Lung (tissue), 12 donors: Measurements from ENCODE around the gene TSPAN14. TPM values are rescaled to one million over a fixed set of nuclear protein-coding genes. Genes with fewer than 3 reads are reported as not detected.

Experiments used
- ATAC-seq: fragments of 200-7000 bp; cut with Tn5 transposase; one replicate; pipeline ENCODE4 v1.9.1; 2020; ENCODE audit warnings: moderate number of reproducible peaks; ENCODE audit not compliant: insufficient read depth, low FRiP score
- DNase-seq, 3 donors: peaks; one replicate each; pipeline ENCODE4 v3.0.0-alpha.2; 2013 to 2017
- H3K27ac ChIP-seq, 2 donors: one replicate each; pipeline ENCODE4 v1.5.1; 2013; ENCODE audit warnings: mild to moderate bottlenecking in 2 of 2, moderate library complexity in 2 of 2, control low read depth in 1 of 2, inconsistent platforms in 1 of 2, low read depth in 1 of 2, low read length in 1 of 2
- H3K27me3 ChIP-seq, 3 donors: one replicate each; pipeline ENCODE4 v1.5.1; 2013; ENCODE audit warnings: low read length in 2 of 3; ENCODE audit not compliant: control insufficient read depth in 3 of 3, insufficient read depth in 3 of 3
- H3K36me3 ChIP-seq, 4 donors: one replicate each; pipeline ENCODE4 v1.5.1; 2013; ENCODE audit warnings: low read length in 4 of 4, mild to moderate bottlenecking in 1 of 4, moderate library complexity in 1 of 4; ENCODE audit not compliant: control insufficient read depth in 4 of 4, insufficient read depth in 4 of 4
- H3K4me1 ChIP-seq, 5 donors: one replicate each; pipeline ENCODE4 v1.5.1; 2013; ENCODE audit warnings: low read length in 5 of 5, mild to moderate bottlenecking in 2 of 5, moderate library complexity in 1 of 5; ENCODE audit not compliant: control insufficient read depth in 5 of 5, insufficient read depth in 5 of 5
- H3K4me3 ChIP-seq: one replicate; pipeline ENCODE4 v1.5.1; 2013; ENCODE audit warnings: mild to moderate bottlenecking, control low read depth, moderate library complexity
- H3K9ac ChIP-seq, 2 donors: one replicate each; pipeline ENCODE4 v1.5.1; 2013; ENCODE audit warnings: low read length in 2 of 2, control low read depth in 1 of 2; ENCODE audit not compliant: insufficient read depth in 1 of 2
- H3K9me3 ChIP-seq, 4 donors: one replicate each; pipeline ENCODE4 v1.5.1; 2013; ENCODE audit warnings: low read length in 3 of 4, mild to moderate bottlenecking in 1 of 4, moderate library complexity in 1 of 4; ENCODE audit not compliant: control insufficient read depth in 4 of 4, insufficient read depth in 3 of 4
- WGBS, 2 donors: extraction: QIAGEN DNeasy Blood & Tissue Kit; methylation state at CpG; one replicate each; pipeline ENCODE4 v1.1.7; 2013; 5-methylcytosine and 5-hydroxymethylcytosine counted together
- polyA plus RNA-seq, 2 donors: library from polyadenylated mRNA; stranded (reverse); fragments of 200-250 nt; gene quantifications; one replicate each; pipeline ENCODE4 v1.2.1, GENCODE V29; 2013
- total RNA-seq, 2 donors: library from RNA; depleted of rRNA in 1 of 2; stranded (reverse); fragments of >200 nt in 1 of 2; gene quantifications; one replicate each; pipeline ENCODE4 v1.2.1, GENCODE V29; 2014 to 2021
- TF ChIP-seq, protein P1 (sequence below): IDR thresholded peaks from 2 replicates; pipeline ENCODE4 v1.5.1; 2012; ENCODE audit warnings: mild to moderate bottlenecking; ENCODE audit errors: control extremely low read depth, extremely low read depth
- donor health status: control.
- donor health status: control.
- donor health status: Bipolar disorder and iron deficiency.
- donor health status: healthy.
- donor health status: DM: yes; HTN: yes; CAD: no.

TSPAN14 gene
- total and polyA plus RNA-seq, 4 donors, result 40.9 to 187 (median 116) TPM

DNA sequence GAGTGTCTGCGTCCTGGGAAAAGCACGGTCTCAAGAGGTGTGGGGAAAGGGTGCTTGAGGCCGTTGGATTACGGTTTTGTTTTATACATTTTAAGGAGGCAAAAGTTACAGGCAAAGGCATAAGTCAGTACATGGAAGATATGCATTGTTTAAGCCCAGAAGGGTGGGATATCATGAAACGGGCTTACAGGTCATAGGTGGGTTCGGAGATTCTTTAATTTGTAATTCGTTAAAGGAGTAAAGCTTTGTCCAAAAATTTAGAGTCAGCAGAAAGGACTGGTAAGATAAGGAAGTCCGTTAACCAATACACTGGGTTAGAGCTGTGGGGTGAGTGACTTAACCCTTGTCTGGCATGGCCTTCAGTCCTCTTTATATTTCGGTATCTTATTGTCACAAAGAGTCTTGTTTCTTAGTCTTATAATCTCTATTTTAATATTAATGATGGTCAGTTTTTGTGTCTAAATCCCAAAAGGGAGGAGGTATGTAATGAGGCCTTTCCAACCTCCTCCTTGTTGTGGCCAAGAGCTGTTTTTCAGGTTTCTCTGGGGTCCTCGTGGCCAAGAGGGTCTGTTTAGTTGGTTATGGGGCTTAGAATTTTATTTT lies 12.7 kb downstream of the TSPAN14 start:
- Histone ChIP-seq H3K36me3 (peaks cover 0 to 17% (median 2%) of the 10 kb centered on the region in 4 donors), H3K9ac (no peak overlapping the region), H3K4me1 (peaks cover 23 to 66% (median 48%) of the 10 kb centered on the region in 5 donors), H3K27me3 (no peaks in the 10 kb centered on the region), H3K9me3 (no peaks in the 10 kb centered on the region), H3K27ac (peak overlapping the region; percentile 78 to 84), H3K4me3 (no peak overlapping the region)
- ATAC-seq, result no peak
- no peak for DNase-seq
- TF ChIP-seq, protein P1, sequence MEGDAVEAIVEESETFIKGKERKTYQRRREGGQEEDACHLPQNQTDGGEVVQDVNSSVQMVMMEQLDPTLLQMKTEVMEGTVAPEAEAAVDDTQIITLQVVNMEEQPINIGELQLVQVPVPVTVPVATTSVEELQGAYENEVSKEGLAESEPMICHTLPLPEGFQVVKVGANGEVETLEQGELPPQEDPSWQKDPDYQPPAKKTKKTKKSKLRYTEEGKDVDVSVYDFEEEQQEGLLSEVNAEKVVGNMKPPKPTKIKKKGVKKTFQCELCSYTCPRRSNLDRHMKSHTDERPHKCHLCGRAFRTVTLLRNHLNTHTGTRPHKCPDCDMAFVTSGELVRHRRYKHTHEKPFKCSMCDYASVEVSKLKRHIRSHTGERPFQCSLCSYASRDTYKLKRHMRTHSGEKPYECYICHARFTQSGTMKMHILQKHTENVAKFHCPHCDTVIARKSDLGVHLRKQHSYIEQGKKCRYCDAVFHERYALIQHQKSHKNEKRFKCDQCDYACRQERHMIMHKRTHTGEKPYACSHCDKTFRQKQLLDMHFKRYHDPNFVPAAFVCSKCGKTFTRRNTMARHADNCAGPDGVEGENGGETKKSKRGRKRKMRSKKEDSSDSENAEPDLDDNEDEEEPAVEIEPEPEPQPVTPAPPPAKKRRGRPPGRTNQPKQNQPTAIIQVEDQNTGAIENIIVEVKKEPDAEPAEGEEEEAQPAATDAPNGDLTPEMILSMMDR, result no peak
- 41 to 42% methylated on average over 10 of the region's 10 CpGs for WGBS, 2 donors

DNA sequence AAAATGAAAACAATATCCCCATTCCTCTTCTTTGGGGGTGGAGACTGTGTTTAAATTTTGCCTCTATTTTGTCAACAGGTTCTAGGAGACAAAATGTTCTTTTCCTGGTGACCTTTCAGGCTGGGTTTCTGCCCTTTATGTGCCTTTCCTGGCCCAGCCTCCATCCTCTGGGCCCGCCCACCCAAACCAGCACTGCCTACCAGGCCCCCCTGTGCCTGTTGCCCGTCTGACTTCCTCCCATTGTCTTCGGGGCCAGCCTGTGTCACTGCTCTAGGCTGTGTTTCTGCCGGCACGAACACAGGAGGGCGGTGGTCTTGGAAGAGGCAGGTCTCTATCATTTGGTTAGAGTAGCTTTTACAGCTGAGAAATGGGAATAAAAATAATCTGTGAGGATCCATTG lies 13.9 kb downstream of the TSPAN14 start:
- Histone ChIP-seq H3K4me3 (no peak overlapping the region), H3K9ac (no peak overlapping the region), H3K9me3 (no peaks in the 10 kb centered on the region), H3K36me3 (peaks cover 0 to 22% (median 2%) of the 10 kb centered on the region in 4 donors), H3K4me1 (peaks cover 21 to 67% (median 48%) of the 10 kb centered on the region in 5 donors), H3K27me3 (no peaks in the 10 kb centered on the region), H3K27ac (peak overlapping the region; percentile 57 to 84)
- 10 to 42% methylated on average over 6 of the region's 6 CpGs for WGBS, 2 donors
- DNase-seq, result peak in 2 of 3 donors; percentile 31 to 58
- peak; percentile 48 for ATAC-seq
- TF ChIP-seq, protein P1, result no peak

GRCh38 chr10:80468806-80469421 lies 14.8 kb downstream of the TSPAN14 start:
- H3K9ac ChIP-seq, result no peak overlapping the region
- H3K27ac ChIP-seq, result peak overlapping the region; percentile 41 to 84

More at GRCh38 chr10:80468806-80469421, 14.8 kb downstream of the TSPAN14 start:
- Histone ChIP-seq H3K4me1 (peaks cover 16 to 67% (median 41%) of the 10 kb centered on the region in 5 donors), H3K36me3 (peaks cover 0 to 29% (median 2%) of the 10 kb centered on the region in 4 donors), H3K27me3 (no peaks in the 10 kb centered on the region), H3K9me3 (no peaks in the 10 kb centered on the region), H3K4me3 (no peak overlapping the region)
- DNase-seq (peak in 2 of 3 donors; percentile 50 to 69), ATAC-seq (no peak)
- 46 to 67% methylated on average over 7 of the region's 7 CpGs for WGBS, 2 donors
- TF ChIP-seq, protein P1, result no peak
